Measurements from ENCODE around the gene PRKAA2. TPM values are rescaled to one million over a fixed set of nuclear protein-coding genes. Genes with fewer than 3 reads are reported as not detected.

Gene PRKAA2
- total and polyA plus RNA-seq, 7 experiments from 2014 or later: not detected

DNA sequence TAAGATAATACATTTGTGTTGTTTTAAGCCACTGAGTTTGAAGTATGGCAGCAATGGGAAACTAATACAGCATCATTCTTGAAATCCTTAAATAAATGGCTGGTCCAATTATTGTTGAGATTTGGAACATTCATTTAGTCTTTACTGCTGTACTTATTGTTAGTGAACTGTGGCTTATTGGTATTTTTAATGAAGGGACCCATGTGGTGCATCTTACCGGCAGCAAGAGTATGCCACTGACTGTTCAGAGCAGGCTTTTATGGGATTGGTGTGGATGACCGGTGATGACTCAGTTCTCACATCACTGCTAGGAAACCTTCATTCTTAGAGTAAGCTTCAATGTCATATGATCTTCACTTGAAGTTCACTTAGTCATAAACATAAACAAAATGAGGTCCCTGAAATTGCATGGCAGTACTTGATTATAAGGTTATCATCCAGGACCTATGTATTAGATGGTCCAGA is 31.5 kb downstream of the PRKAA2 start:
- H3K4me3 ChIP-seq (ENCODE audit: low read length): no peak overlapping the region
- H3K9me3 ChIP-seq (ENCODE audit: control insufficient read depth in 2 of 3, low read length in 3 of 3): no peaks in the 10 kb centered on the region
- H3K4me1 Mint-ChIP-seq: no peaks in the 10 kb centered on the region
- no peak overlapping the region for H3K4me3 Mint-ChIP-seq
- DNase-seq (no peak), ATAC-seq (no peak)
- no peaks in the 10 kb centered on the region for H3K36me3 ChIP-seq (ENCODE audit: control insufficient read depth in 2 of 3, insufficient read depth in 3 of 3, low read length in 3 of 3)
- no peaks in the 10 kb centered on the region for H3K4me1 ChIP-seq (ENCODE audit: control insufficient read depth in 2 of 2, insufficient read depth in 2 of 2, low read length in 2 of 2)
- intact Hi-C loops (cut with micrococcal nuclease): no loop called here
- H3K9me3 Mint-ChIP-seq: peaks cover 0 to 8% (median 0%) of the 10 kb centered on the region in 11 donors
- H3K36me3 Mint-ChIP-seq: no peaks in the 10 kb centered on the region
- no peak overlapping the region for H3K27ac ChIP-seq (ENCODE audit: low read depth, low read length)
- peaks cover 0 to 12% (median 4%) of the 10 kb centered on the region in 5 donors for H3K27me3 Mint-ChIP-seq
- no peaks in the 10 kb centered on the region for H3K27me3 ChIP-seq (ENCODE audit: control insufficient read depth in 2 of 2, insufficient read depth in 2 of 2, low read length in 2 of 2)
- ChIA-PET POLR2A (no interaction called here), CTCF (no interaction called here)
- no peak overlapping the region for H3K27ac Mint-ChIP-seq

DNA sequence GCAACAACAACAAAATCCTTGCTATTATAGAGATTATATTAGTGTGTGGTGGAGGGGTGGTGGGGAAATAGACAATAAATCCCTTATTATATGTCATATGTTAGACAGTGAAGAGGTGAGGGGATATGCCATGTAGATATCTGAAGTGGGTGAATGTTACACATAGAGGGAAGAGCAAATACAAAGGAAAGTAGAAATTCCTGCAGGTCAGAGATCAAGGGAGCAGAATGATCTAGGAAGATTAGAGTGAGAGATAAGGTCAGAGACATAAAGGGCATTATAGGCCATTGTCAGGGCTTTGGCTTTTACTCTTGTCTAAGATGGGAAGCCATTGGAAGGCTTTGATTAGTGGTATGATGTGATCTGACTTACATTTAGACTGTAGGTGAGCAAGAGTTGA is 38.5 kb downstream of the PRKAA2 start:
- H3K4me1 Mint-ChIP-seq: no peaks in the 10 kb centered on the region
- ChIA-PET POLR2A (no interaction called here), CTCF (no interaction called here)
- Histone ChIP-seq H3K27me3 (ENCODE audit: control insufficient read depth in 2 of 2, insufficient read depth in 2 of 2, low read length in 2 of 2) (no peaks in the 10 kb centered on the region), H3K4me1 (ENCODE audit: control insufficient read depth in 2 of 2, insufficient read depth in 2 of 2, low read length in 2 of 2) (no peaks in the 10 kb centered on the region), H3K36me3 (ENCODE audit: control insufficient read depth in 2 of 3, insufficient read depth in 3 of 3, low read length in 3 of 3) (no peaks in the 10 kb centered on the region), H3K4me3 (ENCODE audit: low read length) (no peak overlapping the region), H3K27ac (ENCODE audit: low read depth, low read length) (no peak overlapping the region), H3K9me3 (ENCODE audit: control insufficient read depth in 2 of 3, low read length in 3 of 3) (no peaks in the 10 kb centered on the region)
- DNase-seq: no peak
- no peak for ATAC-seq
- H3K9me3 Mint-ChIP-seq: peaks cover 0 to 8% (median 0%) of the 10 kb centered on the region in 11 donors
- no peaks in the 10 kb centered on the region for H3K36me3 Mint-ChIP-seq
- no peak overlapping the region for H3K4me3 Mint-ChIP-seq
- no peak overlapping the region for H3K27ac Mint-ChIP-seq
- intact Hi-C loops (cut with micrococcal nuclease): no loop called here
- peaks cover 0 to 5% (median 0%) of the 10 kb centered on the region in 5 donors for H3K27me3 Mint-ChIP-seq

DNA sequence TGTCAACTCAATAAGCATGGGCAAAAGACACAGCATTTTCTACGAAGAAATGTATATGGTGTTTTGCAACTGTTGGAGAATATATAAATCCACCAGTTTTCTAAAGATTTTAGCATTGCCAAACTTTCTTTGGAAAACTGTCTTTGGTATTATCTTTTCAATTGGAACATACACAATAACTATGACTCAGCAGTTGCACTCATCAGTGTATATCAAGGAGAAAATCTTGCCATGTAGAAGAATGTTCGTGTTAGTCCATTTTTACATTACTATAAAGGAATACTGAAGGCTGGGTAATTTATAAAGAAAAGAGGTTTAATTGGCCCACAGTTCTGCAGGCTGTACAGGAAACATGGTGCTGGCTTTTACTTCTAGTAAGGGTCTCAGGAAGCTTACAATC is 41.1 kb downstream of the PRKAA2 start:
- Histone ChIP-seq H3K9me3 (ENCODE audit: control insufficient read depth in 2 of 3, low read length in 3 of 3) (no peaks in the 10 kb centered on the region), H3K4me1 (ENCODE audit: control insufficient read depth in 2 of 2, insufficient read depth in 2 of 2, low read length in 2 of 2) (no peaks in the 10 kb centered on the region), H3K27ac (ENCODE audit: low read depth, low read length) (no peak overlapping the region), H3K27me3 (ENCODE audit: control insufficient read depth in 2 of 2, insufficient read depth in 2 of 2, low read length in 2 of 2) (no peaks in the 10 kb centered on the region), H3K4me3 (ENCODE audit: low read length) (no peak overlapping the region), H3K36me3 (ENCODE audit: control insufficient read depth in 2 of 3, insufficient read depth in 3 of 3, low read length in 3 of 3) (no peaks in the 10 kb centered on the region)
- ChIA-PET CTCF (no interaction called here), POLR2A (no interaction called here)
- H3K36me3 Mint-ChIP-seq: no peaks in the 10 kb centered on the region
- DNase-seq (no peak), ATAC-seq (no peak)
- no peak overlapping the region for H3K4me3 Mint-ChIP-seq
- H3K27me3 Mint-ChIP-seq: peaks cover 0 to 7% (median 0%) of the 10 kb centered on the region in 5 donors
- no peak overlapping the region for H3K27ac Mint-ChIP-seq
- no peaks in the 10 kb centered on the region for H3K4me1 Mint-ChIP-seq
- intact Hi-C loops (cut with micrococcal nuclease): no loop called here
- H3K9me3 Mint-ChIP-seq: no peaks in the 10 kb centered on the region

DNA sequence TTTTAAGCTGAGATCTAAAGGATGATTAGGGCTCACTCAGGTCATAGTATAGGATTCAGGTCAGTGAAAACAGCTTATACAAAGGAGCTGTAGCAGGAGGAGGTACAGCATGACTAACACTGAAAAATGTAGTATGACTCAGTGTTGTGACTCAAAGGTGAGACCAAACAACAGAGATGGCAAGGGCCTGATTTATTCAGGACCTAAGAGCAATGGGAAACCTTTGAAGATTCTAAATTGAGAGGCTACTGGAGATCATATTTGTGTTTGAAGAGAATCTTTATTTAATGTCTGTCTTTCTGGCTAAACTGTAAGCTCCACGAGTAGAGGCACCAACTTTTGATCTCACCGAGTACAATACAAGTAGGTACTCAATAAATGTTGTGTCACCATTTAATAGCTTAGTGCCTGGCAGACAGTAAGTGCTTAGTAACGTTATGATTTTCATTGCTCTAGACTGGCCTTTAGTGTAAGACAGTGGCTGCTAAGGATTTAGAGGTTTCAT is 43.5 kb downstream of the PRKAA2 start:
- Histone ChIP-seq H3K27me3 (ENCODE audit: control insufficient read depth in 2 of 2, insufficient read depth in 2 of 2, low read length in 2 of 2) (no peaks in the 10 kb centered on the region), H3K36me3 (ENCODE audit: control insufficient read depth in 2 of 3, insufficient read depth in 3 of 3, low read length in 3 of 3) (no peaks in the 10 kb centered on the region), H3K9me3 (ENCODE audit: control insufficient read depth in 2 of 3, low read length in 3 of 3) (no peaks in the 10 kb centered on the region), H3K4me1 (ENCODE audit: control insufficient read depth in 2 of 2, insufficient read depth in 2 of 2, low read length in 2 of 2) (no peaks in the 10 kb centered on the region), H3K4me3 (ENCODE audit: low read length) (no peak overlapping the region), H3K27ac (ENCODE audit: low read depth, low read length) (no peak overlapping the region)
- Mint-ChIP-seq H3K27ac (no peak overlapping the region), H3K4me1 (no peaks in the 10 kb centered on the region), H3K9me3 (no peaks in the 10 kb centered on the region), H3K27me3 (peaks cover 0 to 7% (median 0%) of the 10 kb centered on the region in 5 donors), H3K36me3 (no peaks in the 10 kb centered on the region), H3K4me3 (no peak overlapping the region)
- ATAC-seq (no peak), DNase-seq (no peak)
- ChIA-PET POLR2A (no interaction called here), CTCF (no interaction called here)
- intact Hi-C loops (cut with micrococcal nuclease): no loop called here

DNA sequence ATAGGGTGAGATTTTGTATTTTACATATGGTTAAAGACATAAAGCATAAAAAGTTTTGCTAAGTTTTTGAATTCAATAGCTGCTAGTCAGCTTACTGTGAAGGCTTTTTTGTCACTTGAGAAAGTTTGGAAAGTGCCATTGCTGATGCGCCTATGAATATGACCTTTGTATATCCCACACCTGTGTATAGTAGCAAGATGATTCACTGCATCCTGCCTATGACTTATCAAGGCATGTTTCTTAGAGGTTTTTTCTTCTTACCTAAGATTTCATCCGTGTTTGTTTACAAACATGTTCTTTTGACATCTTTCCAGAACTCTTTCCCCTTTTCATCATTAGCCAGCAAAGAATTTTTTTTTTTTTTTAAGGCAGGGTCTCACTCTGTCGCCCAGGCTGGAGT is 51.5 kb downstream of the PRKAA2 start:
- CTCF ChIA-PET: no interaction called here
- H3K36me3 Mint-ChIP-seq: no peaks in the 10 kb centered on the region
- Histone ChIP-seq H3K9me3 (ENCODE audit: control insufficient read depth in 2 of 3, low read length in 3 of 3) (no peaks in the 10 kb centered on the region), H3K36me3 (ENCODE audit: control insufficient read depth in 2 of 3, insufficient read depth in 3 of 3, low read length in 3 of 3) (no peaks in the 10 kb centered on the region), H3K4me1 (ENCODE audit: control insufficient read depth in 2 of 2, insufficient read depth in 2 of 2, low read length in 2 of 2) (no peaks in the 10 kb centered on the region), H3K4me3 (ENCODE audit: low read length) (no peak overlapping the region), H3K27ac (ENCODE audit: low read depth, low read length) (no peak overlapping the region), H3K27me3 (ENCODE audit: control insufficient read depth in 2 of 2, insufficient read depth in 2 of 2, low read length in 2 of 2) (no peaks in the 10 kb centered on the region)
- peaks cover 0 to 14% (median 10%) of the 10 kb centered on the region in 5 donors for H3K27me3 Mint-ChIP-seq
- H3K4me3 Mint-ChIP-seq: no peak overlapping the region
- ATAC-seq: no peak
- intact Hi-C loops (cut with micrococcal nuclease): no loop called here
- DNase-seq: no peak
- POLR2A ChIA-PET: no interaction called here
- no peak overlapping the region for H3K27ac Mint-ChIP-seq
- no peaks in the 10 kb centered on the region for H3K4me1 Mint-ChIP-seq
- peaks cover 0 to 13% (median 5%) of the 10 kb centered on the region in 11 donors for H3K9me3 Mint-ChIP-seq

DNA sequence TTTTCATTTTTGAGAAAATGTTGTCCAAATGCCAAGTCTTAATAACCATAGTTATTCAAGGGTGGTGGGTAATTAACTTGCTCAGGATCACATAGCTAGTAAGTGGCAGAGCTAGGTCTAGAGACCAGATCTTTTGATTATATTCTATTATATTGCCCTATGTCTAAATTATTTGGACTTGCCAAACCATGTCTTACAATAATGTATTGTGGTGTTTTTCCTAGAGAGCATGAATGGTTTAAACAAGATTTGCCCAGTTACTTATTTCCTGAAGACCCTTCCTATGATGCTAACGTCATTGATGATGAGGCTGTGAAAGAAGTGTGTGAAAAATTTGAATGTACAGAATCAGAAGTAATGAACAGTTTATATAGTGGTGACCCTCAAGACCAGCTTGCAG is 58.6 kb downstream of the PRKAA2 start:
- no peak overlapping the region for H3K27ac ChIP-seq (ENCODE audit: low read depth, low read length)
- Mint-ChIP-seq H3K27me3 (peaks cover 0 to 27% (median 18%) of the 10 kb centered on the region in 5 donors), H3K9me3 (peaks cover 0 to 17% (median 7%) of the 10 kb centered on the region in 11 donors), H3K27ac (no peak overlapping the region), H3K4me3 (no peak overlapping the region), H3K4me1 (no peaks in the 10 kb centered on the region), H3K36me3 (no peaks in the 10 kb centered on the region)
- H3K36me3 ChIP-seq (ENCODE audit: control insufficient read depth in 2 of 3, insufficient read depth in 3 of 3, low read length in 3 of 3): no peaks in the 10 kb centered on the region
- ATAC-seq: no peak
- CTCF ChIA-PET: interaction anchor here (0.7 kb wide), 1 partner anchor 50 kb away, joined by 3 read pairs; no protein-coding TSS in a partner anchor
- intact Hi-C loops (cut with micrococcal nuclease): loop anchor here in 1 of 2 donors (10.0 kb wide), 4 partner anchors 1329 to 1759 kb away; no protein-coding TSS in a partner anchor
- no peaks in the 10 kb centered on the region for H3K4me1 ChIP-seq (ENCODE audit: control insufficient read depth in 2 of 2, insufficient read depth in 2 of 2, low read length in 2 of 2)
- no peak for DNase-seq
- H3K4me3 ChIP-seq (ENCODE audit: low read length): no peak overlapping the region
- H3K9me3 ChIP-seq (ENCODE audit: control insufficient read depth in 2 of 3, low read length in 3 of 3): no peaks in the 10 kb centered on the region
- no peaks in the 10 kb centered on the region for H3K27me3 ChIP-seq (ENCODE audit: control insufficient read depth in 2 of 2, insufficient read depth in 2 of 2, low read length in 2 of 2)
- POLR2A ChIA-PET: no interaction called here

DNA sequence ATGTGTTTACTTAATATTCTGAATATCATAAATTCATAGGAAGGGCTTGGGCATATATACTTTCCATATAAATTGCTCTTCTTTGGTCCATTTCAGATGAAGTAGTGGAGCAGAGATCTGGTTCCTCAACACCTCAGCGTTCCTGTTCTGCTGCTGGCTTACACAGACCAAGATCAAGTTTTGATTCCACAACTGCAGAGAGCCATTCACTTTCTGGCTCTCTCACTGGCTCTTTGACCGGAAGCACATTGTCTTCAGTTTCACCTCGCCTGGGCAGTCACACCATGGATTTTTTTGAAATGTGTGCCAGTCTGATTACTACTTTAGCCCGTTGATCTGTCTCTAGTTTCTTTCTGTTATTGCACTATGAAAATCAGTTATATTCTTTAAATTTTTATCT is 62.3 kb downstream of the PRKAA2 start:
- H3K27ac Mint-ChIP-seq: no peak overlapping the region
- peaks cover 7 to 44% (median 22%) of the 10 kb centered on the region in 5 donors for H3K27me3 Mint-ChIP-seq
- ChIA-PET POLR2A (no interaction called here), CTCF (no interaction called here)
- no peak for DNase-seq
- no peak for ATAC-seq
- peaks cover 0 to 5% (median 0%) of the 10 kb centered on the region in 11 donors for H3K9me3 Mint-ChIP-seq
- H3K36me3 Mint-ChIP-seq: no peaks in the 10 kb centered on the region
- H3K4me3 Mint-ChIP-seq: no peak overlapping the region
- Histone ChIP-seq H3K36me3 (ENCODE audit: control insufficient read depth in 2 of 3, insufficient read depth in 3 of 3, low read length in 3 of 3) (no peaks in the 10 kb centered on the region), H3K27me3 (ENCODE audit: control insufficient read depth in 2 of 2, insufficient read depth in 2 of 2, low read length in 2 of 2) (no peaks in the 10 kb centered on the region), H3K4me3 (ENCODE audit: low read length) (no peak overlapping the region), H3K27ac (ENCODE audit: low read depth, low read length) (no peak overlapping the region), H3K4me1 (ENCODE audit: control insufficient read depth in 2 of 2, insufficient read depth in 2 of 2, low read length in 2 of 2) (no peaks in the 10 kb centered on the region), H3K9me3 (ENCODE audit: control insufficient read depth in 2 of 3, low read length in 3 of 3) (no peaks in the 10 kb centered on the region)
- intact Hi-C loops (cut with micrococcal nuclease): loop anchor here (5.0 to 10.0 kb wide), 5 partner anchors 1333 to 1763 kb away; no protein-coding TSS in a partner anchor
- H3K4me1 Mint-ChIP-seq: no peaks in the 10 kb centered on the region

Measured in naive thymus-derived CD4-positive, alpha-beta T cell (primary cell).